Fibroblast of lung (primary cell): ENCODE data around the gene SHFL.

Source experiments
- EZH2 ChIP-seq: IDR thresholded peaks from 2 replicates; pipeline ENCODE4 v1.5.1; 2012; ENCODE audit warnings: low read length, control low read depth, mild to moderate bottlenecking; ENCODE audit errors: missing control alignments
- TF ChIP-seq, protein P1 (sequence below), 2 donors: IDR thresholded peaks in 1 of 2; conservative IDR thresholded peaks in 1 of 2; 1 replicate in 1 of 2; 2 replicates in 1 of 2; pipeline ENCODE4 v1.5.1; 2011 to 2012; ENCODE audit warnings: low read length in 2 of 2, control low read depth in 1 of 2, inconsistent platforms in 1 of 2, low read depth in 1 of 2, mild to moderate bottlenecking in 1 of 2

DNA sequence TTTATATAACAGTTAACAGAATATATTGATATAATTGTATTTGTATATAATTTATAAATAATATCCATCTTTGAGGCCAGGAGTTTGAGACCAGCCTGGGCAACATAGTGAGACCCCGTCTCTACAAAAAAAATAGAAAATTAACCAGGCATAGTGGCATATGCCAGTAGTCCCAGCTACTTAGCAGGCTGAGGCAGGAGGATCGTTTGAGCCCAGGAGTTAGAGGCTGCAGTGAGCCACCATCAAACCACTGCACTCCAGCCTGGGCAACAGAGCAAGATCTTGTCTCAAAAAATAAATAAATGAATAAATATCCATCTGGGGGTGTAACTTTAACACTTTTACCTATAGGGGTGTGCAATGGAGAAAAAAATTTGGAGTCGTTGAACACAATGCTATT lies 1.3 kb upstream of the SHFL start:
- TF ChIP-seq, protein P1, sequence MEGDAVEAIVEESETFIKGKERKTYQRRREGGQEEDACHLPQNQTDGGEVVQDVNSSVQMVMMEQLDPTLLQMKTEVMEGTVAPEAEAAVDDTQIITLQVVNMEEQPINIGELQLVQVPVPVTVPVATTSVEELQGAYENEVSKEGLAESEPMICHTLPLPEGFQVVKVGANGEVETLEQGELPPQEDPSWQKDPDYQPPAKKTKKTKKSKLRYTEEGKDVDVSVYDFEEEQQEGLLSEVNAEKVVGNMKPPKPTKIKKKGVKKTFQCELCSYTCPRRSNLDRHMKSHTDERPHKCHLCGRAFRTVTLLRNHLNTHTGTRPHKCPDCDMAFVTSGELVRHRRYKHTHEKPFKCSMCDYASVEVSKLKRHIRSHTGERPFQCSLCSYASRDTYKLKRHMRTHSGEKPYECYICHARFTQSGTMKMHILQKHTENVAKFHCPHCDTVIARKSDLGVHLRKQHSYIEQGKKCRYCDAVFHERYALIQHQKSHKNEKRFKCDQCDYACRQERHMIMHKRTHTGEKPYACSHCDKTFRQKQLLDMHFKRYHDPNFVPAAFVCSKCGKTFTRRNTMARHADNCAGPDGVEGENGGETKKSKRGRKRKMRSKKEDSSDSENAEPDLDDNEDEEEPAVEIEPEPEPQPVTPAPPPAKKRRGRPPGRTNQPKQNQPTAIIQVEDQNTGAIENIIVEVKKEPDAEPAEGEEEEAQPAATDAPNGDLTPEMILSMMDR (conservative IDR thresholded peaks at IDR 0.05 in 1 of 2, IDR thresholded peaks at IDR 0.05 in 1 of 2; ENCODE audit: low read depth in 1 of 2, low read length in 2 of 2) = no peak
- TF ChIP-seq EZH2 = no peak
